GM12801 (cell line): ENCODE results near the gene ROBO2.

Experiments
- TF ChIP-seq, protein P1 (sequence below): IDR thresholded peaks from one replicate; pipeline ENCODE4 v1.5.1; 2011; ENCODE audit warnings: control low read depth; ENCODE audit not compliant: insufficient read length; ENCODE audit errors: extremely low read depth

Gene ROBO2

DNA sequence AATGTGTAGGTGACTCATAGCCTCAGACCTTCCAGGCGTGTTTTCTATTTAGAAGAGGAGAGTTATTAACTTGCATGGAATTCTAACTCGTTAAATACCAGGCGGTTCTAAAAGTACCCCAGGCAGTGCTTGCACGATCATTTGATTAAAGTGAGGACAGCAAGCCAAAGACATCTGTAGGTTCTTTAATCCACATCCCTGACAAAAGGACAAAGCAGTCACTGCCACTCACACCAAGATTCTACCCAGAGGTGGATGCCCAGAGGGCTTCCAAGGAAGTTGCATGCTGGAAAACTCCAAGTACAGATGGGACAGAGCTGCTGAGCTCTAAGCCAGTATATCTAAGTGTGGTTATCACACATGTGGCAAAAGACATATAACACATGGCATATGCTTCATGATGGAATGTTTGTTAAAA is 372.1 kb downstream of the ROBO2 start:
- TF ChIP-seq, protein P1, sequence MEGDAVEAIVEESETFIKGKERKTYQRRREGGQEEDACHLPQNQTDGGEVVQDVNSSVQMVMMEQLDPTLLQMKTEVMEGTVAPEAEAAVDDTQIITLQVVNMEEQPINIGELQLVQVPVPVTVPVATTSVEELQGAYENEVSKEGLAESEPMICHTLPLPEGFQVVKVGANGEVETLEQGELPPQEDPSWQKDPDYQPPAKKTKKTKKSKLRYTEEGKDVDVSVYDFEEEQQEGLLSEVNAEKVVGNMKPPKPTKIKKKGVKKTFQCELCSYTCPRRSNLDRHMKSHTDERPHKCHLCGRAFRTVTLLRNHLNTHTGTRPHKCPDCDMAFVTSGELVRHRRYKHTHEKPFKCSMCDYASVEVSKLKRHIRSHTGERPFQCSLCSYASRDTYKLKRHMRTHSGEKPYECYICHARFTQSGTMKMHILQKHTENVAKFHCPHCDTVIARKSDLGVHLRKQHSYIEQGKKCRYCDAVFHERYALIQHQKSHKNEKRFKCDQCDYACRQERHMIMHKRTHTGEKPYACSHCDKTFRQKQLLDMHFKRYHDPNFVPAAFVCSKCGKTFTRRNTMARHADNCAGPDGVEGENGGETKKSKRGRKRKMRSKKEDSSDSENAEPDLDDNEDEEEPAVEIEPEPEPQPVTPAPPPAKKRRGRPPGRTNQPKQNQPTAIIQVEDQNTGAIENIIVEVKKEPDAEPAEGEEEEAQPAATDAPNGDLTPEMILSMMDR: no peak

DNA sequence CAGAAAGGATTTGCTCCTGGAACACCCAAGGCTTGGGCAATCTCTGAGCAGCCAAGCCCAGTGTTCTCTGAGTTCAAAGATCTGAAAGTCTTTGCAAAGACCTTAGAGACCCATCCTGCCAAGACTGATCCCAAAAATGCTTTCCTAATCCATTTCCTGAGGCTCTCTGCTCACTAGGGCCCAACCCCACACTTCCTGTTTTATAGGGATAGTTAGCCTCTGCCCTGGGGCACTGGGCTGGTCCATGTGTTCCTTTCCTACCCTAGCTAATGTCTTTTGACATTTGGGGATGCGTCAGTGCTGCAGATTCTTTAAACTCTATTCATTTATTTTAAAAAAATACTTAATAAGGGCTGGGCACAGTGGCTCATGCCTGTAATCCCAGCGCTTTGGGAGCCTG is 372.7 kb downstream of the ROBO2 start:
- TF ChIP-seq, protein P1: no peak

DNA sequence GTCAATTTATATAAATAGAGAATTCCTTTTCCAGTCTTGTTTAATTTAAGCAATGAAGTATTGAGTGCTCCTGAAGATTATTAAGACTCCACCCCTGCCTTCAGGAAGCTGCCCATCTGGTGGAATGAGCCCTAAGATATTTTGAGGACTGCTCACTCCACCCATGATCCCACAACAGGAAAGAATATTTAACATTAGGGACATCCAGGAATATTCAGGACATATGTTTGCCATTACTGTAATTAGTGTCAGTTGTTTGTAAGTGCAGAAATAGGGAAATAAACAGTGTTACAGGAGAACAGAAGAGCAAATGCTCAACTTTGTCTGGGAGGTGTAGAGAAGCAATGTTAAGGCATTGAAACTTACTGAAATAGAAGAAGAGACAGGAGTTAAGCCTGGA is 375.0 kb downstream of the ROBO2 start:
- TF ChIP-seq, protein P1: no peak

DNA sequence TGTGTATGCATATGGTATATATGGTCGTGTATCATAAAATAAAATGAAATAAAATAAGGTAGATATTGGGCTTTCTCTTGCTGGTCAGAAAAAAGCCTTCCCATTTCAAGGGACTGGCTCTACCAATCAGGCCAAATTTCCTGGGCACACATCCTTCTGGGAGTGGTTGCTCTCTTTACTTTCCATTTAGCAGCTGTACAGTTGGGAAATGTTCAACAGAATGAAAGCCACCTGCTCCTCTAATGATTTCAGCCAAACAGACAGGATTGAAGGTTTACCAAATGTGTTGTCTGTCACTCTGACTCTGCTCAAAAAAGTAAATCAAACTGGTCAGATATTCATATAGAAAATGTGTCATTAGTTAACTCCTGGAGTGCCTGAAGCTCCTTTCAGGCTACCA is 380.4 kb downstream of the ROBO2 start:
- TF ChIP-seq, protein P1: no peak

DNA sequence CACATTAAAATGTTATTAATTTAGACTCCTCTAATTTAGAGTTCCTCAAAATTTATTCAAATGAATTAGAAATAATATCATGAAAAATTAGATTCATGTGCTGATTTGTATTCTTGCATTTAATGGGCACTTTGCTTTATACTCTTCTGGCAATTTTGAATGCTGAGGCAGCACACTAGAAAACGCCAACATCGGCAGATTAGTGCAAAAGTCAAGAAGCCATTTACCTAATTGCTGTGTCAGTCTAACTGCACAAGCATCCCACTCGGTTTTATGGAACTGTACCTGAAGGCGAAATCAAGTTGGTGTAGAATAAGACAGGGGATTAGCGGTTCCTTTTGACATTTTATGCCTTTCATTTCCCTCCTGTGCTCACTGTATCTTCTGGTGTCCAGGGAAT is 382.0 kb downstream of the ROBO2 start:
- TF ChIP-seq, protein P1: no peak

DNA sequence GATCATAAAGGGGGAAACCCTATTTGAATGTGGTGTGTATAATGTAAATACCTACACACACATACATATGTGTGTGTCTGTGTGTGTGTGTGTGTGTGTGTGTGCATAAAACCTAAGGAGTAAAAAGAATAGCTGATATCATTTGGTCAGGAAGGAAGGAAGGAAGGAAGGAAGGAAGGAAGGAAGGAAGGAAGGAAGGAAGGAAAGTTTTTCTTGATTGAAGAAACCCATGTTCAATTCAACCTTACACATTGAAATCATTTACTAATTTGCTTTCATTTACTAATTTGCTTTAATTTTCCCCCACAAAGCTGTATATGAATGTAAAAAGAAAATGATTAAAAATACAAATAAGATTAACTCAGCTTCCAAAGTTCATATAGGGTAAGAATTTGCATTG is 386.6 kb downstream of the ROBO2 start:
- TF ChIP-seq, protein P1: no peak

DNA sequence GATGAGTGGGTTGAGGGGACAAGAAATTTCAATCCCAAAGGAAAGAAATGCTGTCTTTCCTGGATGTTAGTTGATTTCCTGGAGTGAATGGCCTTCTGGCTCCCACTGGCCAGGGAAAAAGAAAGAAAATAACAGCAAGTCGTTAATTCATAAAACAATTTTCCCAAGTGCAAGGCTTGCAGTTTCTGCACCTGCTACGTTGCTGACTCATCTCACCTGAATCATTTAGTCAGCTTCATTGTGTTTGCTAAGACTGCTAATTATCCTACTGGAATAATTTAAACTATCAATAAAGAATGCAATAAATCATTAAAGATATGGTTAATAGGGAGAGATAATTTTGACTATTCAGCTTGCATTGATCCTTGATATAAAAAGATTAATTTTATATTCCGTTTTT is 387.6 kb downstream of the ROBO2 start:
- TF ChIP-seq, protein P1: no peak

DNA sequence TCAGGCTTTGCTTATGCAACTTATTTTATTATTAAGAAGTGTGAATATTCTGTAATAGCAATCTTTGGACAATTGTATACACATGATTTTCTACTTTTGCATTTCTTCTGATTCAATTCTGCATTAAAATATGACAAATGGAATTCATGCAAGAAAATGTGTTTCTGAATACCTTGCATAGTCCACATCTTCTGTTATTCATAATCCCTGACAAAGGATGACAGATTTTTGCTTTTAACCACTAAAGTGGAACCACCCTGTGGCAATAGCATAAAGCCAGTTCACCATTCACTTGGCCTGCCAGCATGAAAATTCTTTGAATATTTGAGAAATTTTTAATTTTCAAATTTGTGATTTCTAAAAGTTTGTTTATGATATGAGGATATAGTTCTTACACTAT is 397.0 kb downstream of the ROBO2 start:
- TF ChIP-seq, protein P1: no peak
